HEK293 (cell line): ENCODE measurements around the gene RPS26.

Source experiments
- CTCF ChIA-PET: fragments of 350-600 bp; formaldehyde crosslinking; extraction: SDS; loops from one replicate; lab custom pipeline; 2021; ENCODE audit warnings: antibody characterized with exemption; lab: Yijun Ruan, JAX
- POLR2A ChIA-PET: fragments of 300-600 bp; formaldehyde crosslinking; extraction: SDS; loops from one replicate; lab custom pipeline; 2020; ENCODE audit warnings: antibody characterized with exemption, inconsistent platforms; lab: Yijun Ruan, JAX
- H3K27ac ChIP-seq: fragments of 200-500 bp; sonication (Bioruptor generic); 2 replicates; pipeline ENCODE4 v1.5.1; 2014; ENCODE audit warnings: low read depth, low read length, control low read depth, inconsistent platforms; ENCODE audit errors: extremely low read depth
- H3K36me3 ChIP-seq, 2 experiments: fragments of 200-500 bp in 1 of 2; sonication (Bioruptor generic) in 1 of 2; 1 replicate in 1 of 2; 2 replicates in 1 of 2; pipeline ENCODE4 v1.5.1; 2014 to 2017; ENCODE audit warnings: inconsistent platforms in 2 of 2, low read length in 2 of 2; ENCODE audit not compliant: control insufficient read depth in 2 of 2, insufficient read depth in 1 of 2
- H3K4me1 ChIP-seq: fragments of 200-500 bp; sonication (Bioruptor generic); 2 replicates; pipeline ENCODE4 v1.5.1; 2014; ENCODE audit warnings: mild to moderate bottlenecking, low read length, inconsistent platforms; ENCODE audit not compliant: control insufficient read depth, insufficient read depth
- H3K4me3 ChIP-seq: 2 replicates; pipeline ENCODE4 v1.5.1; 2011; ENCODE audit warnings: low read depth, mild to moderate bottlenecking, control low read depth, low read length, moderate library complexity
- H3K9me3 ChIP-seq: fragments of 200-500 bp; sonication (Bioruptor generic); 2 replicates; pipeline ENCODE4 v1.5.1; 2014; ENCODE audit warnings: low read depth, low read length, inconsistent platforms; ENCODE audit not compliant: control insufficient read depth, insufficient read depth
- AEBP2 ChIP-seq: fragments of 450-650 bp; formaldehyde crosslinking; IDR thresholded peaks from 2 replicates; pipeline ENCODE4 v1.5.1; 2016; ENCODE audit warnings: missing biosample characterization, missing genetic modification characterization, borderline replicate concordance
- EGR2 ChIP-seq: fragments of 450-650 bp; formaldehyde crosslinking; IDR thresholded peaks from 2 replicates; pipeline ENCODE4 v1.5.1; 2016; ENCODE audit warnings: low read depth, missing biosample characterization, missing genetic modification characterization
- FEZF1 ChIP-seq: fragments of 450-650 bp; formaldehyde crosslinking; IDR thresholded peaks from 2 replicates; pipeline ENCODE4 v1.5.1; 2016; ENCODE audit warnings: missing biosample characterization, missing genetic modification characterization
- GLIS2 ChIP-seq: fragments of 450-650 bp; formaldehyde crosslinking; IDR thresholded peaks from 2 replicates; pipeline ENCODE4 v1.5.1; 2016; ENCODE audit warnings: missing biosample characterization, missing genetic modification characterization
- HIC1 ChIP-seq: fragments of 450-650 bp; formaldehyde crosslinking; IDR thresholded peaks from 2 replicates; pipeline ENCODE4 v1.5.1; 2016; ENCODE audit warnings: missing biosample characterization, missing genetic modification characterization
- OSR2 ChIP-seq: fragments of 450-650 bp; formaldehyde crosslinking; IDR thresholded peaks from 2 replicates; pipeline ENCODE4 v1.5.1; 2016; ENCODE audit warnings: missing biosample characterization, missing genetic modification characterization
- ZBTB17 ChIP-seq: fragments of 450-650 bp; formaldehyde crosslinking; IDR thresholded peaks from 2 replicates; pipeline ENCODE4 v1.5.1; 2016; ENCODE audit warnings: missing biosample characterization, missing genetic modification characterization
- ZNF114 ChIP-seq: fragments of 450-650 bp; formaldehyde crosslinking; IDR thresholded peaks from 2 replicates; pipeline ENCODE4 v1.5.0; 2017; ENCODE audit warnings: missing biosample characterization, missing genetic modification characterization
- ZNF302 ChIP-seq: fragments of 450-650 bp; formaldehyde crosslinking; IDR thresholded peaks from 2 replicates; pipeline ENCODE4 v1.5.1; 2016; ENCODE audit warnings: missing biosample characterization, missing genetic modification characterization, low read depth
- ZNF37A ChIP-seq: fragments of 450-650 bp; IDR thresholded peaks from 2 replicates; pipeline ENCODE4 v1.5.1; 2018; ENCODE audit warnings: missing biosample characterization, missing genetic modification characterization
- ZNF473 ChIP-seq: fragments of 450-650 bp; formaldehyde crosslinking; IDR thresholded peaks from 2 replicates; pipeline ENCODE4 v1.5.1; 2017; ENCODE audit warnings: missing biosample characterization, missing genetic modification characterization
- ZNF501 ChIP-seq: fragments of 450-650 bp; formaldehyde crosslinking; IDR thresholded peaks from 2 replicates; pipeline ENCODE4 v1.5.1; 2016; ENCODE audit warnings: missing biosample characterization, missing genetic modification characterization
- ZNF514 ChIP-seq: fragments of 450-650 bp; formaldehyde crosslinking; IDR thresholded peaks from 2 replicates; pipeline ENCODE4 v1.5.1; 2016; ENCODE audit warnings: missing biosample characterization, missing genetic modification characterization
- ZNF518A ChIP-seq: fragments of 450-650 bp; formaldehyde crosslinking; conservative IDR thresholded peaks from 2 replicates; pipeline ENCODE4 v1.5.1; 2016; ENCODE audit warnings: low read depth, missing biosample characterization, missing genetic modification characterization
- ZNF623 ChIP-seq: fragments of 450-650 bp; formaldehyde crosslinking; IDR thresholded peaks from 2 replicates; pipeline ENCODE4 v1.5.1; 2016; ENCODE audit warnings: missing biosample characterization, missing genetic modification characterization
- ZNF664 ChIP-seq: fragments of 450-650 bp; formaldehyde crosslinking; IDR thresholded peaks from 2 replicates; pipeline ENCODE4 v1.5.1; 2016; ENCODE audit warnings: missing biosample characterization, missing genetic modification characterization
- ZNF692 ChIP-seq: fragments of 450-650 bp; formaldehyde crosslinking; IDR thresholded peaks from 2 replicates; pipeline ENCODE4 v1.5.1; 2016; ENCODE audit warnings: missing biosample characterization, missing genetic modification characterization
- ZNF701 ChIP-seq: fragments of 450-650 bp; formaldehyde crosslinking; IDR thresholded peaks from 2 replicates; pipeline ENCODE4 v1.5.1; 2016; ENCODE audit warnings: missing biosample characterization, missing genetic modification characterization
- ZNF776 ChIP-seq: fragments of 450-650 bp; formaldehyde crosslinking; IDR thresholded peaks from 2 replicates; pipeline ENCODE4 v1.5.0; 2017; ENCODE audit warnings: missing biosample characterization, missing genetic modification characterization, borderline replicate concordance
- ZSCAN16 ChIP-seq: fragments of 450-650 bp; formaldehyde crosslinking; IDR thresholded peaks from 2 replicates; pipeline ENCODE4 v1.5.1; 2016; ENCODE audit warnings: missing biosample characterization, missing genetic modification characterization

RPS26 gene

GRCh38 chr12:56010111-56010570 is 31.6 kb upstream of the RPS26 start:
- H3K4me3 ChIP-seq: no peak overlapping the region
- no peaks in the 10 kb centered on the region for H3K9me3 ChIP-seq
- CTCF ChIA-PET: interaction anchor here (0.6 to 2.0 kb wide), 3 partner anchors 14 to 19 kb away, joined by 4 to 13 read pairs (median 7); partner anchors contain the start of gene SUOX
- POLR2A ChIA-PET: interaction anchor here (1.6 kb wide), 1 partner anchor 13 kb away, joined by 6 read pairs; the partner anchor contains the start of gene SUOX
- H3K27ac ChIP-seq: no peak overlapping the region
- H3K36me3 ChIP-seq: peaks cover 0 to under 1% of the 10 kb centered on the region in 2 experiments; a peak in 2 of 3 replicates
- TF ChIP-seq ZNF776 (tag by site-specific recombination) (no peak), ZNF302 (tag by site-specific recombination) (no peak), ZNF518A (tag by site-specific recombination) (no peak), GLIS2 (no peak), ZNF473 (no peak), ZNF114 (tag by site-specific recombination) (no peak), ZNF514 (no peak), ZNF664 (no peak), ZNF501 (tag by site-specific recombination) (no peak), ZSCAN16 (no peak), ZNF623 (no peak), ZBTB17 (tag by site-specific recombination) (no peak), FEZF1 (no peak), ZNF37A (tag by site-specific recombination) (no peak), AEBP2 (tag by site-specific recombination) (no peak), OSR2 (tag by site-specific recombination) (no peak), EGR2 (tag by site-specific recombination) (no peak), ZNF701 (no peak), ZNF692 (tag by site-specific recombination) (no peak), HIC1 (tag by site-specific recombination) (no peak)
- no peaks in the 10 kb centered on the region; the same call in 1 of the 2 replicates for H3K4me1 ChIP-seq
